Umbilical cord (tissue), 2 donors: ENCODE data around the gene MBNL2. TPM values are rescaled to one million over a fixed set of nuclear protein-coding genes. Genes with fewer than 3 reads are reported as not detected.

Experiments
- DNase-seq: peaks from one replicate; pipeline ENCODE4 v3.0.0-alpha.2; 2015; ENCODE audit warnings: low spot score
- total RNA-seq: library from RNA; depleted of rRNA; stranded (reverse); fragments of >200 nt; gene quantifications from one replicate; pipeline ENCODE4 v1.2.3, GENCODE V29; 2014; ENCODE audit warnings: low replicate concordance; ENCODE audit not compliant: insufficient read depth

Gene MBNL2
- total RNA-seq, 1 donor from 2014 or later, result 119 TPM

GRCh38 chr13:97211300-97211699, 10.8 kb upstream of the MBNL2 start:
- DNase-seq, result peak; percentile 55

GRCh38 chr13:97212004-97212403, 10.1 kb upstream of the MBNL2 start:
- DNase-seq, result peak; percentile 44

- DNase-seq, result no peak
Observed at GRCh38 chr13:97212601-97213040, 9.5 kb upstream of the MBNL2 start.

- DNase-seq, result no peak
Observed at GRCh38 chr13:97214921-97215320, 7.2 kb upstream of the MBNL2 start.

GRCh38 chr13:97215325-97215724, 6.8 kb upstream of the MBNL2 start:
- no peak for DNase-seq

- no peak for DNase-seq
Observed at GRCh38 chr13:97219226-97219625, 2.9 kb upstream of the MBNL2 start.

GRCh38 chr13:97220151-97220900, 1.8 kb upstream of the MBNL2 start:
- peak; percentile 31 for DNase-seq

GRCh38 chr13:97221046-97221445, 1.1 kb upstream of the MBNL2 start:
- DNase-seq, result no peak

GRCh38 chr13:97221466-97221865, 667 bp upstream of the MBNL2 start:
- DNase-seq, result no peak

- DNase-seq, result no peak
Observed at GRCh38 chr13:97223037-97223710, 1.0 kb downstream of the MBNL2 start.

GRCh38 chr13:97223711-97224541, 1.8 kb downstream of the MBNL2 start:
- peak; percentile 96 for DNase-seq

GRCh38 chr13:97224544-97225300, 2.6 kb downstream of the MBNL2 start:
- DNase-seq, result peak; percentile 62

- no peak for DNase-seq
Observed at GRCh38 chr13:97225533-97225932, 3.4 kb downstream of the MBNL2 start.

- no peak for DNase-seq
Observed at GRCh38 chr13:97226013-97226412, 3.9 kb downstream of the MBNL2 start.

GRCh38 chr13:97226788-97227627, 4.9 kb downstream of the MBNL2 start:
- DNase-seq, result peak; percentile 65

GRCh38 chr13:97228850-97229521, 6.9 kb downstream of the MBNL2 start:
- DNase-seq, result no peak

- no peak for DNase-seq
Observed at GRCh38 chr13:97229699-97230098, 7.6 kb downstream of the MBNL2 start.

- DNase-seq, result no peak
Observed at GRCh38 chr13:97231118-97231828, 9.1 kb downstream of the MBNL2 start.

- no peak for DNase-seq
Observed at GRCh38 chr13:97231829-97232196, 9.7 kb downstream of the MBNL2 start.
